Measurements from ENCODE around the gene COG8. TPM values are rescaled to one million over a fixed set of nuclear protein-coding genes. Genes with fewer than 3 reads are reported as not detected.
A peak's percentile ranks its signal among the peaks of the same experiment; 100 is the strongest.

The COG8 gene
- polyA plus RNA-seq, 3 donors = 11.9 to 24.1 (median 21.6) TPM

DNA sequence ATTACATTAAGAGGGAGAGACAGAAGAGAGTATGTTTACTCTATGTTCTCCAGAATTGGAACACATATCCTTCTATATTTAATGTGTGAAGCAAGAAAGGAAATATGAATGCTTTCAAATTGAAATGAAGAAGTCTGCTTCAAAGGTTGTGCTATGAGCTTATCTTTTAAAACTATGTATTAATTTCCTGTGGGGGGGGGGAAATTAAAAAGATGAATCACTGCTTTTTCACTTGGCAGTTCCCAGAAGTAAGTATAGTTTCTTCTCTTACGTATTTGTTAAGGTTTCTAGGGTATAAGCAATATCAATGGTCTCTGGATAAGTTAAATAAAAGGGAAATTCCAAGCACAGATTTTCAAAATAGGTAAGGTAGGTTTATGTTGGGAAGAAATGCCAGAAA is 39.4 kb upstream of the COG8 start:
- DNase-seq = no peak
- Mint-ChIP-seq H3K9me3 (no peaks in the 10 kb centered on the region), H3K36me3 (peaks cover 50 to 64% of the 10 kb centered on the region in 2 donors), H3K27ac (no peak overlapping the region), H3K27me3 (ENCODE audit: low read depth in 3 of 3) (no peaks in the 10 kb centered on the region), H3K4me1 (peaks cover 11% of the 10 kb centered on the region), H3K4me3 (no peak overlapping the region)
- intact Hi-C loops (cut with micrococcal nuclease) = no loop called here
- Histone ChIP-seq H3K79me2 (ENCODE audit: insufficient read depth, low read length) (peaks cover 36% of the 10 kb centered on the region), H3K9ac (ENCODE audit: insufficient read depth, low read length, poor library complexity, severe bottlenecking) (no peak overlapping the region), H3K27me3 (ENCODE audit: control insufficient read depth in 2 of 2, insufficient read depth in 2 of 2, low read length in 2 of 2) (no peaks in the 10 kb centered on the region), H3K36me3 (replicated peaks in 1 of 2; ENCODE audit: control insufficient read depth in 1 of 2, insufficient read depth in 2 of 2, low read length in 2 of 2) (peaks cover 35 to 91% of the 10 kb centered on the region in 2 donors), H3K4me2 (replicated peaks; ENCODE audit: extremely low read depth, low read length, poor library complexity, severe bottlenecking) (no peak overlapping the region), H2AFZ (ENCODE audit: insufficient read depth, low read depth, low read length, poor library complexity, severe bottlenecking) (no peak overlapping the region), H3K27ac (ENCODE audit: low read depth in 1 of 2, low read length in 2 of 2) (no peak overlapping the region), H3K4me3 (replicated peaks in 1 of 3; ENCODE audit: low read depth in 2 of 3, low read length in 3 of 3) (no peak overlapping the region), H3K9me3 (replicated peaks in 1 of 2; ENCODE audit: control insufficient read depth in 1 of 2, insufficient read depth in 1 of 2, low read length in 2 of 2) (no peaks in the 10 kb centered on the region), H4K20me1 (ENCODE audit: insufficient read depth, low read length) (peaks cover 22% of the 10 kb centered on the region), H3K4me1 (ENCODE audit: control insufficient read depth in 1 of 2, insufficient read depth in 2 of 2, low read length in 2 of 2) (peaks cover 4 to 12% of the 10 kb centered on the region in 2 donors)
- no CpG with 5 or more reads among the region's 1 CpG for WGBS (ENCODE audit: insufficient coverage)
- TF ChIP-seq CTCF (IDR thresholded peaks at IDR 0.05) = no peak

GRCh38 chr16:69378036-69378435 is 38.7 kb upstream of the COG8 start:
- Histone ChIP-seq H4K20me1 (ENCODE audit: insufficient read depth, low read length) (peaks cover 29% of the 10 kb centered on the region), H3K36me3 (replicated peaks in 1 of 2; ENCODE audit: control insufficient read depth in 1 of 2, insufficient read depth in 2 of 2, low read length in 2 of 2) (peaks cover 35 to 91% of the 10 kb centered on the region in 2 donors), H3K27me3 (ENCODE audit: control insufficient read depth in 2 of 2, insufficient read depth in 2 of 2, low read length in 2 of 2) (no peaks in the 10 kb centered on the region), H2AFZ (ENCODE audit: insufficient read depth, low read depth, low read length, poor library complexity, severe bottlenecking) (no peak overlapping the region), H3K27ac (ENCODE audit: low read depth in 1 of 2, low read length in 2 of 2) (no peak overlapping the region), H3K4me3 (replicated peaks in 1 of 3; ENCODE audit: low read depth in 2 of 3, low read length in 3 of 3) (no peak overlapping the region), H3K4me2 (replicated peaks; ENCODE audit: extremely low read depth, low read length, poor library complexity, severe bottlenecking) (no peak overlapping the region), H3K4me1 (ENCODE audit: control insufficient read depth in 1 of 2, insufficient read depth in 2 of 2, low read length in 2 of 2) (peaks cover 4 to 11% of the 10 kb centered on the region in 2 donors), H3K79me2 (ENCODE audit: insufficient read depth, low read length) (peaks cover 31% of the 10 kb centered on the region), H3K9me3 (replicated peaks in 1 of 2; ENCODE audit: control insufficient read depth in 1 of 2, insufficient read depth in 1 of 2, low read length in 2 of 2) (no peaks in the 10 kb centered on the region), H3K9ac (ENCODE audit: insufficient read depth, low read length, poor library complexity, severe bottlenecking) (no peak overlapping the region)
- intact Hi-C loops (cut with micrococcal nuclease) = no loop called here
- Mint-ChIP-seq H3K9me3 (no peaks in the 10 kb centered on the region), H3K27me3 (ENCODE audit: low read depth in 3 of 3) (no peaks in the 10 kb centered on the region), H3K4me3 (no peak overlapping the region), H3K27ac (peak overlapping the region in 1 of 7 donors; percentile 79), H3K4me1 (peaks cover 9% of the 10 kb centered on the region), H3K36me3 (peaks cover 52 to 65% of the 10 kb centered on the region in 2 donors)
- no peak for TF ChIP-seq CTCF (IDR thresholded peaks at IDR 0.05)
- WGBS (ENCODE audit: insufficient coverage) = 100% methylated on average over 1 of the region's 1 CpG
- DNase-seq = no peak
